MCF 10A (cell line): ENCODE results near the gene NID1. TPM values are rescaled to one million over a fixed set of nuclear protein-coding genes. Genes with fewer than 3 reads are reported as not detected.
"Not testable (repeated sequence)": the region's sequence is repeated elsewhere in the genome, so short reads cannot be mapped to it uniquely, and the experiment has no call there.

ENCODE experiments used
- BruUV-seq: library from RNA; stranded (reverse); fragments of 400-500 nt; replicated peaks from 2 replicates; lab custom pipeline; 2021; lab: Mats Ljungman, UMichigan
- CTCF ChIA-PET: fragments of 300-600 bp; sonication (Branson Sonifier 250); formaldehyde crosslinking; extraction: SDS; loops from one replicate; lab custom pipeline; 2021; ENCODE audit warnings: antibody characterized with exemption, inconsistent platforms; lab: Yijun Ruan, JAX
- POLR2A ChIA-PET: fragments of 300-600, 350-650 bp; sonication (Branson Sonifier 250); formaldehyde crosslinking; extraction: SDS; loops from one replicate; lab custom pipeline; 2020; ENCODE audit warnings: antibody characterized with exemption, inconsistent platforms; lab: Yijun Ruan, JAX
- DNase-seq: peaks from one replicate; pipeline ENCODE4 v3.0.0-alpha.2; 2018; ENCODE audit not compliant: unreplicated experiment
- H3K27ac Mint-ChIP-seq: one replicate; pipeline ENCODE4 v1.8.0; 2022; ENCODE audit warnings: mild to moderate bottlenecking, low read depth, mixed read lengths; ENCODE audit not compliant: unreplicated experiment
- H3K27me3 Mint-ChIP-seq: one replicate; pipeline ENCODE4 v1.8.0; 2022; ENCODE audit warnings: mixed read lengths; ENCODE audit not compliant: insufficient read depth, unreplicated experiment
- H3K36me3 Mint-ChIP-seq: one replicate; pipeline ENCODE4 v1.8.0; 2022; ENCODE audit warnings: mild to moderate bottlenecking, moderate library complexity, mixed read lengths; ENCODE audit not compliant: insufficient read depth, unreplicated experiment
- H3K4me1 Mint-ChIP-seq: one replicate; pipeline ENCODE4 v1.8.0; 2022; ENCODE audit warnings: mixed read lengths; ENCODE audit not compliant: insufficient read depth, unreplicated experiment
- H3K4me3 Mint-ChIP-seq: one replicate; pipeline ENCODE4 v1.8.0; 2022; ENCODE audit warnings: mild to moderate bottlenecking, moderate library complexity, mixed read lengths; ENCODE audit not compliant: unreplicated experiment
- H3K9me3 Mint-ChIP-seq: one replicate; pipeline ENCODE4 v1.8.0; 2022; ENCODE audit warnings: mixed read lengths; ENCODE audit not compliant: unreplicated experiment
- CTCF ChIP-seq: fragments of 200-600 bp; IDR thresholded peaks from one replicate; pipeline ENCODE4 v1.8.0; 2022; ENCODE audit warnings: antibody characterized with exemption, mild to moderate bottlenecking; ENCODE audit not compliant: unreplicated experiment
- intact Hi-C: fragments of 100-400 bp; cut with micrococcal nuclease; formaldehyde crosslinking; loops from 2 replicates; pipeline ENCODE4 v1.14.1; 2022
- total RNA-seq: library from RNA; stranded (reverse); gene quantifications from 2 replicates; pipeline ENCODE4 v1.2.3, GENCODE V29; 2022

NID1 gene
- total RNA-seq, 1 experiment from 2014 or later, result 0.16 TPM

GRCh38 chr1:235979716-235980333 is 85.1 kb downstream of the NID1 start:
- DNase-seq, result no peak
- POLR2A ChIA-PET, result no interaction called here
- BruUV-seq, result no TSS peak
- Mint-ChIP-seq H3K36me3 (no peaks in the 10 kb centered on the region), H3K27ac (no peak overlapping the region), H3K27me3 (no peaks in the 10 kb centered on the region), H3K4me1 (peaks cover 13% of the 10 kb centered on the region), H3K4me3 (no peak overlapping the region), H3K9me3 (no peaks in the 10 kb centered on the region)
- TF ChIP-seq CTCF, result no peak
- intact Hi-C loops, result no loop called here
- CTCF ChIA-PET, result interaction anchor here (1.4 to 1.5 kb wide), 2 partner anchors 8 to 114 kb away, joined by 4 to 15 read pairs; no protein-coding TSS in a partner anchor

- Mint-ChIP-seq H3K27me3 (no peaks in the 10 kb centered on the region), H3K4me3 (no peak overlapping the region), H3K4me1 (peaks cover 8% of the 10 kb centered on the region), H3K36me3 (no peaks in the 10 kb centered on the region), H3K27ac (no peak overlapping the region), H3K9me3 (no peaks in the 10 kb centered on the region)
- POLR2A ChIA-PET, result no interaction called here
- CTCF ChIA-PET, result interaction anchor here (1.4 kb wide), 1 partner anchor 114 kb away, joined by 4 read pairs; no protein-coding TSS in a partner anchor
- no peak for TF ChIP-seq CTCF
- no peak for DNase-seq
- intact Hi-C loops, result no loop called here
- BruUV-seq, result no TSS peak
These were observed 85.7 kb downstream of the NID1 start for GRCh38 chr1:235979176-235979575.

GRCh38 chr1:235976490-235976889 is 88.4 kb downstream of the NID1 start:
- H3K9me3 Mint-ChIP-seq, result no peaks in the 10 kb centered on the region
- no peaks in the 10 kb centered on the region for H3K27me3 Mint-ChIP-seq
- DNase-seq, result no peak
- POLR2A ChIA-PET, result interaction anchor here (0.7 kb wide), 1 partner anchor 192 kb away, joined by 4 read pairs; no protein-coding TSS in a partner anchor
- BruUV-seq, result no TSS peak
- H3K27ac Mint-ChIP-seq, result no peak overlapping the region
- CTCF ChIA-PET, result interaction anchor here (2.8 kb wide), 1 partner anchor 193 kb away, joined by 11 read pairs; no protein-coding TSS in a partner anchor
- intact Hi-C loops, result no loop called here
- no peak for TF ChIP-seq CTCF
- no peaks in the 10 kb centered on the region for H3K36me3 Mint-ChIP-seq
- H3K4me3 Mint-ChIP-seq, result no peak overlapping the region
- peaks cover 11% of the 10 kb centered on the region for H3K4me1 Mint-ChIP-seq

GRCh38 chr1:235974616-235975015 is 90.3 kb downstream of the NID1 start:
- intact Hi-C loops, result loop anchor here (5.0 kb wide), 1 partner anchor 377 kb away; no protein-coding TSS in a partner anchor
- no peaks in the 10 kb centered on the region for H3K27me3 Mint-ChIP-seq
- CTCF ChIA-PET, result interaction anchor here (0.5 to 7.8 kb wide), 20 partner anchors 8 to 470 kb away, joined by 3 to 231 read pairs (median 4); partner anchors contain the start of genes B3GALNT2 and LYST
- no peak overlapping the region for H3K4me3 Mint-ChIP-seq
- no peak for DNase-seq
- H3K27ac Mint-ChIP-seq, result no peak overlapping the region
- H3K9me3 Mint-ChIP-seq, result no peaks in the 10 kb centered on the region
- POLR2A ChIA-PET, result interaction anchor here (0.9 to 4.9 kb wide), 10 partner anchors 11 to 470 kb away, joined by 3 to 82 read pairs (median 4); partner anchors contain the start of genes B3GALNT2 and LYST
- no peak for TF ChIP-seq CTCF
- H3K36me3 Mint-ChIP-seq, result no peaks in the 10 kb centered on the region
- BruUV-seq, result no TSS peak
- H3K4me1 Mint-ChIP-seq, result peaks cover 17% of the 10 kb centered on the region

GRCh38 chr1:235972691-235973090 is 92.2 kb downstream of the NID1 start:
- H3K36me3 Mint-ChIP-seq, BruUV-seq, DNase-seq, H3K27me3 Mint-ChIP-seq, H3K9me3 Mint-ChIP-seq, H3K4me3 Mint-ChIP-seq: not testable (repeated sequence)
- peaks cover 17% of the 10 kb centered on the region for H3K4me1 Mint-ChIP-seq
- peak overlapping the region; percentile 9 for H3K27ac Mint-ChIP-seq
- ChIA-PET POLR2A (interaction anchor here (0.6 to 4.9 kb wide), 9 partner anchors 13 to 469 kb away, joined by 3 to 82 read pairs (median 9); partner anchors contain the start of genes B3GALNT2 and LYST), CTCF (interaction anchor here (0.6 to 7.8 kb wide), 74 partner anchors 8 to 1696 kb away, joined by 3 to 231 read pairs (median 8); partner anchors contain the start of gene LYST)
- intact Hi-C loops, result loop anchor here (5.0 kb wide), 1 partner anchor 375 kb away; no protein-coding TSS in a partner anchor
